ENCODE results near the gene SERPINA4.

SERPINA4 gene

GRCh38 chr14:94617988-94618822 is 57.0 kb downstream of the SERPINA4 start:
- no peak for DNase-seq

GRCh38 chr14:94619297-94619696 is 58.1 kb downstream of the SERPINA4 start:
- no peak for DNase-seq
